ENCODE results near the gene CFAP45.
"Not testable (repeated sequence)": the region's sequence is repeated elsewhere in the genome, so short reads cannot be mapped to it uniquely, and the experiment has no call there.

The CFAP45 gene

DNA sequence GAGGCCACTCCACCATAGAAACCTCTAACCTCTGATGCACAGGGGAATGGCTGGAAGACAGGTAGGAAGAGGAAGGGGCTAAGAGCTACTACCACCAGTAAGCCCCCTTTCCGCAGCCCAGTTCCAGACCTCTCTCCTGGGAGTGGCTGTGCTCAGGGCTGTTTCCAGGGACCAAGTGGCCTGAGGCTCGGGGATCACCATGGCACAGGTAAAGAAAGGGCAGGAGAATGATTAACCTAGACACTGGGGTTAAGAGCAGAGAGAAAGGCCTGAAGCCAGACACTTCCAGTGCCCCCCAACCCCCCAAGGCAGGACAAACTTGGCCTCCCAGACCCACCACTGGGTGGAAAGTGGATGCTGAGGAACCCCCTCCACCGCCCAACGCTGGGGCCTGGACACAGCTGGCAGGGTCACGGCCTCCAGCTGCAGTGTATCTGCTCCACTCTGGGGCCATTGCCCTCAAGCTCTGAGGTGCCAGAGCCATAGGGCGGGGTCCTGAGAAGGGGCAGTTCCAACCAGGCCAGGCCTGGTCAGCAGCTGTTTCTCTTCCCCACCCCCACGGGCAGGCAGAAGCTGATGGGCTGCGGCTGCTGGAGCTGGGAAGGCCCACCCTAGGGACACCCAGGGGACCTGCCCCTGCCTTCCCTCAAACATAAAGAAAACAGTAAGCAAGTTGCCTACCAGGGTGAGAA lies 22.7 kb upstream of the CFAP45 start:
- DNase-seq: no peak

DNA sequence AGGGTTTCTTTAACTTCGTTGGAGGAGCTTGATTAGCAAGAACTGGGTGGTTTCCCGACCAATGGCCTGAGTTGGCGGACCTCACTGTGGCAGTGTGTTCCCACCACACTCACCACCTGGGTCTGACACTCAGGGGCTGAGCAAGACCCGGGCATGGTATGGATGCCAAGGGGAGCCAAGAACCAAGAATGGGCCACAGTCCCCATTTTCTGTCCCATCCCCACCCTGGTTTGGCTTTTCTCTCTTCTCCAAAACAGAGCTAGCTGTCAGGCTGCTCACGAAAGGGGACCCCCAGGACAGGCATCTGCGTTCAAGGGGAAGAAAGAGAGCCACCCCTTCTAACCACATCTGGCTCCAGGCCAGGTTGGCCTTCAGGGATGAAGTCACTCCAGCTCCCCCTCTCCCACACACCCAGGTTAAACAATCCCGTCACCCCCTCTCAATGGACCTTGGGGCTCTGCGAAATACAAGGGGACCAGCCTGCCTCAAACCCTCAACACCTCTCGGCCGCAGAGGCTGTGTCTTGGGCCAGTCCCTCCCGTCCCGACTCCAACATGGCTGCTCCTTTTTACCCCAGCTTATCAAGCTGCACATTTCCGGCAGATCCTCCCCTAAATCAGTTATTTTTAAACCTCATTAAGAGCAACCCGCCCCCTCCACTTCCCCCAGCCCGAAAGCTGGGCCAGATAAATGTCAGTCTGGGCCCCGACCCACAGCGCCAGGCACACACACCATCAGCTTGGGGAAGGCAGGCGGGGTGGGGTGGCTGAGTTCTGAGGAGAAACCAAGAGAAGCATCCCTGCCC lies 21.9 kb upstream of the CFAP45 start:
- DNase-seq: no peak

DNA sequence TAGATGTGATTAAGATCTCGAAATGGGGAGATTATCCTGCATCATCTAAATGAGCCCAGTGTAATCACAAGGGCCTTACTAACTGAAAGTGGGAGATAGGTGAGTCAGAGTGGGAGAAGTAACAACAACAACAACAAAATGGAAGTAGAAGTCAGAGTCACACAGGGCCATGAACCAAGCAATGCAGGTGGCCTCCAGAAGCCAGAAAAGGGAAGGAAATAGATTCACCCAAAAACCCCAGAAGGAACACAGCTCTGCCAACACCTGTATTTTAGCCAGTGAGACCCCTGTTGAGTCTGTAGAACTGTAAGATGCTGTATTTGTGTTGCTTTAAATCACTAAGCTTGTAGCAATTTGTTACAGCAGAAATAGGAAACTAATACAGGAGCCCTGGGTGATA lies 21.3 kb upstream of the CFAP45 start:
- peak; percentile 63 for DNase-seq

DNA sequence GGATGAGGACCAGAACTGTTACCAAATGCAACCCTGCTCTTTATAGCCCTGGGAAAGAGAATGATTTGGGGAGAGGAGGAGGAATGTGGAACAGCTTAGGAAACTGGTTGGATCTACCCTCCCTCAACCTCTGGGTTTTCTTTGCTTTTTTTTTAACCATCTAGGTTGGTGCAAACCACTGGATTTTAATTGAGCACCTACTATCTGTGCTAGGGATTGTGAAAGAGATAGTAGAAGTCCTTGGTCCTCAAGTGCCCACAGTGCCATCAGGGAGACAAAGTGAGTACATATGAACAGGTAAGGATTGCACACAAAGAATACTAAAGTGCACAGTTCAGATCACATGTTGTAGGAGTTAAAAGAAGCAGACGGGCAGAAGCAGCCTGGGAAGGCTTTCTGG lies 20.7 kb upstream of the CFAP45 start:
- no peak for DNase-seq

DNA sequence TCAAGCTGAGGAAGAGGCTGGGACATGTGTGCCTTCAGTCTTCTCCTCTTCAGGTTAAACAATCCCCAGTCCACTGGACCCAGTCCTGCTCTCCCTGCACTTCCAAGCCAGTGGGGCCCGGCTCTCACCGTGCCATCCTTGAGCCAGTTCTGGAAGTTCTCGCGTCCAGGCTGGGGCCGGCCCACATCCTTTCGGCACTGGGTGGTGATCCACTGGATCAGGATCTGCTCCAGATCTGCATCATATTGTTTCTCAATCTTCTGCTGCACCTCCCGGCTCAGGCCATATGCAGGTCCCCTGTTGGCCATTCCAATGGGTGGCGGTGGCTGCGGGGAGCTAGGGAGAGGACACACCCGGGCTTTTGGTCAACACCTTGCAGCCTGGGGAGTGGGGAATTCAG lies 20.2 kb upstream of the CFAP45 start:
- no peak for DNase-seq

DNA sequence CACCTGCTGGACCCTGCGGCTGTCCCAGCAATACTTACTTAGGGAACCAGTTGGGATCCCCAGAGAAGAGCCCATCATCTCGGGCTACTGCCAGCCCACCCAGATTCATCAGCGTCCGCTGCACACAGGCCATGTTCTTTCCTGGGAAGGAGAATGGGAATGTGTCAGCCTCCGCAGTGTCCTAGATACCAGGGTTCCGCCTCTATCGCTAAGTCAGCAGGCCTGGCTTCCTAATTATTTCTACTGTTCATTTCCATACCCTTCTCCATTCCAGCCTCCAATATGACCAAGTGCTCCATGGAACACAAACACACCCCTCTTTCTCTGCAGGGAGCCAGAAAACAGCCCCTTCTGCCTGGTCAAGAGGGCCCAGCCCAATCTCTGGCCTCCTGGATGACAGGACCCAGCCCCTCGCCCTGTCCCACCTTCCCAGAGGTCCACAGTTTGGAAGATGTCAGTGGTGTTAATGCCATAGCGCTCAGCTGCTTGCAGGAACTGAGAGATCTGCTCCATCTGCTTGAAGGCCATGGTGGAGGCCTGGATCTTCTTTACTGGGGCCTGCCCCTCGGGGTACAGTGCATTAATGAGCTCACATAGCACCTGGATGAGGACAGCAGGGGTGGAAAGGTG lies 19.4 kb upstream of the CFAP45 start:
- DNase-seq: no peak

DNA sequence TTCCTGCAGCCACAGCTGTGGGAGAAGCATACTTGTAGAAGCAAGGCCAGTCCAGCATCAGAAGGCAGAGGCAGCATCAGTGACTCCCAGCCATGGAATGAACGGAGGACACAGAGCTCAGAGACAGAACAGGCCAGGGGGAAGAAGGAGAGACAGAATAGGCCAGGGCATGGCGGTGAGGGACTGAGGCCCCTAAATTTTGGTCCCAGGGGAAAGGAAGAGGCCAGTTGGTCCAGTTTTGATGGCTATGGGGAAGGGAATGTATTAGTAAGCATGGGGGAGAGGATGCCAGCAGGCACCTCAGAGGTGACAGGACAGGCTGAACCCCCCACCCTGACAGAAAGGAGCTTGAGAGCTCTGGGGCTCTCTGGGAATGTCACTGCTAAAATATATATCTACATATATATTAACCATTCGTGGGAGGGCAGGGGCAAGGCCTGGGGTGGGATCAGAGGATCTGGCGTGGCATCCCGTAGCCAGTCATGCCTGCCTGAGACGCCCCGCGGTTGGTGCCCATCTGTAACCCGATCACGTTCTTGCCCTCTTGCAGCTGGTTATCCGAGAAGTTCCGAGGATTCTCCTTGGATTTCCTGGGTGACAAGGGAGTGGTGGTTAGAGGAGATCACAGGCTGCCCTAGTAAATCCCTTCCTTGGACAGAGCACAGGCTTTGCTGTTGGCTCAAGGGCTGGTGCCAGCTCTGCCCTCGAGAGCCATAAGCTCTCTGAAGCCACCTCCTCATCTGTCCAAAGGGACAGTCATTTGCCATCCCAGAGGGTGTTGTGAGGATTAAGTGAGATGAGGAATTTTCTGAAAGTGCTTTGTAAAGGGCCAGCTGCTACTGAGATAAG lies 18.6 kb upstream of the CFAP45 start:
- no peak for DNase-seq

DNA sequence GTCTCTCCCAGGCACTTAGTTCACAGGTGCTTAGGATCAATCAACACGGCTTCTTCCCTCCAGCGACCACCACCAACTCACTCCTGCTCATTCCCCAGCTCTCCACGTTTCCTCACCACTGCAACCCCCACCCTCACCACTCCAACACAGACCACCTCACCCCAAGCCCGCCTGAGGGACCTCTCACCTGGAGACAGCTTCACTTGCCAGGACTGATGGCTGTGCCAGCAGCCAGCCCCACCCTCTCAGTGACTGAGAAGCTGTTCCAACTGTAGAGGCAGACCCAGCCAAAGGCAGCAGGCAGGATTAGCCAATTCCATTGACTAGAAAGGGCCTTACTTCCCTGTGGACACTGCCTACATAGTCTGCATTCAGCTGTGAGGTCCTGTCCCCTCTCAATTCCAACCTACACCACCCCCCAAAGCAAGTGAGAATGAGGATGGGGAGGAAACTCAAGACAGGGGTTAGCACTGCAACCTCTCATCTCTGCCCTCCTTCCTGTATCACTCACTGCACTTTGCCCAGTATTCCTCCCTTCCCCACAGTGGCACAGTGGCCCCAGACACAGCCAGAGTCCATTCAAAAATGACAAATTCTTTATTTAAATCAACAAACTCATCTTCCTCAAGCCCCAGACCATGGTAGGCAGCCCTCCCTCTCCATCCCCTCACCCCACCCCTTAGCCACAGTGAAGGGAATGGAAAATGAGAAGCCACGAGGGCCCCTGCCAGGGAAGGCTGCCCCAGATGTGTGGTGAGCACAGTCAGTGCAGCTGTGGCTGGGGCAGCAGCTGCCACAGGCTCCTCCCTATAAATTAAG lies 17.8 kb upstream of the CFAP45 start:
- no peak for DNase-seq

DNA sequence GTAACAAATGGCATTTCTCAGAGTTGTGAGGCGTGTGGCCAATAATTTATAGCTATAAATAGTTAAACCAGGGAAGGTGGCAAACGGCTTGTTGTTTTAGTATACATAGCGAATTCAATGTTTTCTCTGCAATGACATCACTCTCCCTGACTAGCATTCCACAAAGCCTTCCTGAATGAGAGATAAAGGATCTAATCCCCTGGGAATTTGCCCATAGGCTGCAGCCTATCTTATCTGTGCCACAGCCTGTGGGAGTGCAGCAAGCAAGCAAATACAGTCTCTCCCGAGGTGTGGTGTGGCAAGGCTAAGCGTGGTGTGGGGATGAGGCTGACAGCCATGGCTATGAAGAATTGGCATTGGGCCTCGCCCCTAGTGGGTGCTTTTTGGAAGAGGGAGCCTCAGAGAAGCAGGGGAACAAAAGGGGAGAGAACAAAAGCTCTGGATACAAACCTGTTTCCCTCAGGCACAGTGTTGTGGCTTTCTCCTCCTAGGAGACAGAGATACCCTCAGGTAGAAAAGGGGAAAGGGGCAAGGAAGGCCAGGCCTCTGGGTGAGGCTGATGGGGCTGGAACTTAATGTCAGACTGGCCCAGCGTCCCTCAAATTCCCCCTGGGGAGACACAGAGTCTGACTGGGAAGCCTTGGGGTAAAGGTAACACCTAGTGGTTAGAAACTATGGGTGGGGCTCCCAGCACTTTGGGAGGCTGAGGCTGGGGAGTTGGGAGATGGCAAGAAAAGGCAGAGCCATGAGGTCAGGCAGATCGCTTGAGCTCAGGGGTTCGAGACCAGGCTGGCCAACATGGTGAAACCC lies 16.5 kb upstream of the CFAP45 start:
- DNase-seq: no peak

DNA sequence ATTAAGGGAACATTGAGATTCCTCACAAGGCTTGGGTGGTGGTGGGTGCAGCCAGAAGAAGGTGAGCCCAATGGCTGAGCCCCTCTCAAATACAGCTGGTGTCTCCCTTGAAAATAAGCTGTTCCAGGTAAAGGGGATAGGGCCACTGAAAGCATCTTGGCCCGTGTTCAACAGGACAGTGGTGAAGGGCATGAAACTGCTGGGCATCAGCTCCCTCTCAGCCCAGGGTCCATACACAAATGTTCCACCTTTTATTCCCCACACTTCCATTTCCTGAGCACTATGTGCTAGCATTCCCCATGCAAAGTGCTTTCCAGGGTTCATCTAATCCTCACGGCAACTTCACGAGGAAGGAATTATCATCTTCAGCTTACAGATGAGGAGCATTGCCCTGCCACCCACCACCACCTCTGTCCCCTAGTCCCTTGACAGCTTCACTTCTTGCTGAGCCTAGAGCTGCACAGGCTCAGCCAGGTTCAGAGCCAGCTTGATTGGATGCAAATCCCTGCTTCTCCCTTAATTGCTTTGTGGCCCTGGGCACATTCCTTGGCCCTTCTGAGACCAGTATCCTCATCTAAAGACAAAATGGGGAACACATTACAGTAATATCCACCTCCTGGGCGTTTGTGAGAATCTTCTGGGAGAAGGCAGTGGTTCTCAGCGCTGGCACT lies 15.7 kb upstream of the CFAP45 start:
- no peak for DNase-seq

DNA sequence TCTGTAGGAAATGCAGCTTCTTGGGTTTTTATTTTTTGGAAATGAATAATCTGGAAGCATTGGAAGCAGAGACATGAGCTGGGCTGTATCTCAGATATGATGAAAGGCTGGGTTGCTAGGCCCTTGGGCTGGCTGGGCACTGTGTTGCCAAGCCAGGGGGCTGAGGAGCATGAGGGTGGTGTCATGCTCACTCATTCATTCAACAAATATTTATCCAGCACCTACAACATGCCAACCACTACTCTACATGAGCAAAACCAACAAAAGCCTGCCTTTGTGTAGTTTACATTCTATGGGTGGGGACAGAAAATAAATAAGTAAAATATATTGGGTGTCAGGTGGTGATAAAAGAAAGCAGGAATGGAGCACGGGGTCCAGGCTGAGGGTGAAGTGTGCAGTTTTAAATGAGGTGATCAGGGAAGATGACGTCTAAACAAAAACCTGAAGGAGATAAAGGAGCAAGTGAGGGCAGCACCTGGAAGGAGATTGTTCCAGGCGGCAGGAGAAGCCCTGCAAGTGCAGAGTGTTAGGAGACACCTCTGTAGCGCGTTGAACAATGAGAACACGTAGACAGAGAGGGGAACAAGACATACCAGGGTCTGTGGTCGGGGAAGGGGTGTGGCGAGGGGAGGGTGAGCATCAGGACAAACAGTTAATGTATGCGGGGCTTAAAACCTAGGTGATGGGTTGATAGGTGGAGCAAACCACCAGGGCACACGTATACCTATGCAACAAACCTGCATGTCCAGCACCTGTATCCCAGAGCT lies 14.5 kb upstream of the CFAP45 start:
- no peak for DNase-seq

DNA sequence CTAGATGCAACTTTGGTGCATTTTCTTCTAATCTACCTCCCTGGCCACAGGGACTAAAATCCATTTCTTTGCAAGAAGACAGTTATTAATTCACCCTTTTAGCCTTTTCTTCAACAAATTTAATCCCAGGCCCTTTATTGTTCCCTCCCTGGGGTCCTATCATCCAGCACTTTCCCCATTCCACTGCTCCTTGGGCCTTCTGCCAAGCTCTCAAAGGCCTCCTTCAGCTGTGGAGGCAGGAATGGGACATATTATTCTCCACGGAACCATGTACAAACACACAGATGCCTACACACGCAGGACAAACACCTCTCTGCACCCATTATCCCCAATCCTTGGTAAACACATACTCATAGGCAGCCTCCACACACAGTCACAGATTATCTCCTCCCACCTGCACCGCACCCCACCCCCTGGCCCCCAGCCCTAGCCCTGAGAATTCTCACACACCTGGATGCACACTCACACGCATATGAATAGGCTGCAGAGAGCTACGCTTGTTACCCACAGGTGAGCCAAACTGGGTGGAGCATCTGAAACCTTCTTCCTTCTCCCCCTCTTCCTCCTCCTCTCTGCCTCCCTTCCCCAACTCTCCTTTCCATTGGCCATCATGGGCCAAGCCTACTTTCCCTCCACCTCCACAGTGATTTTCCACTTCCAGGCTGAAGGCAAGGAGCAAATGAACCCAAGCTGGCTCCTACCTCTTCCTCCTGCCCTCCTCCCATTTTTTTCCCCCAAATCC lies 13.7 kb upstream of the CFAP45 start:
- DNase-seq: no peak

DNA sequence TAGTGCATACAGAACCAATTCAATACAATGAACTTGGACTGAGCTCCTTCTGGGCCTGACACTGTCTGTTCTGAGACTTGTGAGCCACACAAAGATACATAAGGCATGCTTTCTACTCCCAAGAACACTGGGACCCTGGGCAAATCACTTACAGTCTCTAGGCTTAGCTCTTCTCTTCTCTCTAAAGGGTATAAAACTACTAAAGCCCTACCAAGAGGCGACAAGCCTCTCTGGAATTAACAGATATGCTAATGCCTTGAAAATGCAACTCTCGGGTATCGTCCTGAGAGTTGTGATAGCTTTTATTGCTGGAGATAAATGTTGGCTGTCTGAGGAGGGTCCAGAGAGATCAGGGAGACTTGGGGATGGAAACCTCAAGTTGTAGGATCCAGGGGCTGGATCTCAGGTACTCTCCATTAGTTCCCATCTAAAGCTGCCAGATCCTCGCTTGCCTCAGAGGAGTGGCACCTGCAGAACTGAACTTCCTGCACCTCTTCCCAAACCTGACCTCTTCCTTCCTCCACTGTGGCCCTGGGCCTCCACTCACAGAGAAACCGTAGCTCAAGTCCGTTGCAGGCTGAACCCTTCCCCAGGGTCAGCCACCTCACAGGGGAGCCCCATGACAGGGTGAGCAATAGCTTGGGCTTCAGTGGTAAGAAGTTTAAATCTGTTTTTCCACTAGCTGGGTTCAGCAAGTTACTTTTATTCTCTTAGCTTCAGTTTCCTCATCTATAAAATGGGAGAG lies 11.5 kb upstream of the CFAP45 start:
- no peak for DNase-seq

DNA sequence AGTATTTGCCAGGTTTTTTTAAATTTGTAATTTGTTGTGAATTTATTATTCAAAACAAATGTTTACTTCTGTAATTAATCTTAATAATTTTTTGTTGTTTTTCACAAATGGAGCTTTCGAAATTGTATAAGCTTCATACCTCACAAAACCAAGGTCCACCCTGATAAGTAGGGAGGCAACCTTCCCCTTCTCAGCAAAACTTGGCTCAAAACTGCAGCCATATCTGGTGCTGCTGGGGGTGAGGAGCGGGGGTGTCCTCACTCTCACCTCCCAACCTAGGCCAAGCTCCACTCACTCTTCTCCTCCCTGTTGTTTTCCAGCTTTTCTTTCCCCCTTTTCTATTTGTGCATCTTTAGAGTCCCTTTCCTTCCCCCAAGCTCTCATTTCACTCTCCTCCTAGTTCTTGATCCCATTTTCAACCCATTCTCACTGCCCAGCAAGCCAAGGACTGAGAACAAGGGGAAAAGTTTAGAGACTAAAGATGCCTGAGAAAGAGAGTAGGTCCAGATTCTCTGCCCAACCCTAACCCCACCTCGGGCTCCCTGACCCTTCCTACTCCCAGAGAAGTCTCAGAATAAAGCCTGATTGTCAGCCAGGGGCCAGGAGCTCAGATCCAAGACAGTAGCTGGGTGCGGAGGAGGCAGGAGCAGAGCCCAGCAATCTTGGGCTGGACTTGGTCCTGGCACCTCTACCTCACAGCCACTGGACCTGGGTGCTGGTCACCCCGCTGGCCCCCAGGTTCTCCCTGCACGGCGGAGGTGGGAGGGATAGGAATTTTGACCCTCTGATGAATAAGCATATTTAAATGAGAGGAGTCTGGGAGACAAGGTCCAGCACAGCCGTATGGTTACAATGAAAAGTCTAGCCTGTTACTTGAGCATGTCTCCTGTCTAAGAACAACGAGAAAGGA lies 8.3 kb upstream of the CFAP45 start:
- no peak for DNase-seq

DNA sequence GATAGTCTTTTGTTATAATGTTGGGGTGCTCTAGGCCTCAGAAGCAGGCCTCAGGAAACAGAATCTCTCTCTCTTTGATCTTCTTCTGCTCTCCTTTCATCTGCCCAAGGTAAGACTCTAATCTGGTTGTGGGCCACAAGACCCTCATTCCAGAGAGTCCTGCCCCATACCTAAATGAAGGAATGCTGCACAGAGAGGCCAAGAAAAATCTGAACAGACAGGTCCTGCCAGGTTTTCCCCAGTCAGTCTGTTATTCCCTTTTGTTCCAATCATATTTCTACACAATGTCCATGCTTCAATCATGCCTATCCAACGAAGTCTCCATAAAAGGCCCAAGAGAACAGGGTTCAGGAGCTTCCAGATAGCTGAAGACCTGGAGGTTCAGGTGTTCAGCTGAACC lies 7.0 kb upstream of the CFAP45 start:
- DNase-seq: no peak

DNA sequence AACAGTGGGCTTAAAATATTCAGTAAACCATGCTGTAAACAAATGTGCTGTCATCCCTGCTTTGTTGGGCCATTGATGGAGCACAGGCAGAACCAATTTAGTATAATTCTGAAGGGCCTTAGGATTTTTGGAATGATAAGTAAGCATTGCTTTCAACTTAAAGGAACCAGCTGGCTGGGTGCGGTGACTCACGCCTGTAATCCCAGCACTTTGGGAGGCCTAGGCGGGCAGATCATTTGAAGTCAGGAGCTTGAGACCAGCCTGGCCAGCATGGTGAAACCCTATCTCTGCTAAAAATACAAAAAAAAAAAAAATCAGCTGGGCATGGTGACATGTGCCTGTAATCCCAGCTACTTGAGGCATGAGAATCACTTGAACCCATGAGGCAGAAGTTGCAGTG lies 4.1 kb upstream of the CFAP45 start:
- not testable (repeated sequence) for DNase-seq

DNA sequence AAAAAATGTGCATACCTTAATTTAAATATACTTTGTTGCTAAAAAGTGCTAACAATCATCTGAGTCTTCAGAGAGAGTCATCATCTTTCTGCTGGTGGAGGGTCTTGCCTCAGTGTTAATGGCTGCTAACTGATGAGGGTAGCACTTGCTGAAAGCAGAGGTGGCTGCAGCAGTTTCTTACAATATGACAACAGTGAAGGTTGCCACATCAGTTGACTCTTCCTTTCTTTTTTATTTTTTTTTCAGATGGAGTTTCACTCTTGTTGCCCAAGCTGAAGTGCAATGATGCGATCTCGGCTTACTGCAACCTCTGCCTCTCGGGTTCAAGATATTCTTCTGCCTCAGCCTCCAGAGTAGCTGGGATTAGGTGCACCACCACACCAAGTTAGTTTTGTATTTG lies 2.6 kb upstream of the CFAP45 start:
- no peak for DNase-seq
